ENCODE results near the gene CRHBP.

CRHBP gene

DNA sequence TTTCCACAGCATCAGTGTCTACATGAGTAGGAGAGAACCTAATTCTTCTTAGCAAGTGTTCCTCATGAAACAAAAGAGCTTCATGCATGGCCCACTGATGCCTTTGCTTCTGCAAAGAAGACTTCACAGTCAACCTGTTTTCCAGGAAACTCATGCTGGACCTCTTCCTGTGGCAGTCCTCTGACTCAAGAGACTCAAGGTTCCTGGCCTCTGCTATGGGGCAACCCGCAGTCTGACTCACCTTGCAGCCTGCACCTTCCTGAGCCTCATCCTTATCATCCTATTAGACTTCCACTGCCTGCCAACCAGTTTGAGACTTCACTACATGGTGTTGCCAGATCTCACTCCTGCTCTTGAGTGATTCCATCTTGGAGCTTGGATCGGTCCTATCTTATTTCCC, 59.8 kb downstream of the CRHBP start:
- no peak for TF ChIP-seq CTCF (IDR thresholded peaks at IDR 0.05)

- TF ChIP-seq CTCF (IDR thresholded peaks at IDR 0.05), result peak; percentile 63
These were observed 63.2 kb downstream of the CRHBP start for GRCh38 chr5:77015938-77016569.

DNA sequence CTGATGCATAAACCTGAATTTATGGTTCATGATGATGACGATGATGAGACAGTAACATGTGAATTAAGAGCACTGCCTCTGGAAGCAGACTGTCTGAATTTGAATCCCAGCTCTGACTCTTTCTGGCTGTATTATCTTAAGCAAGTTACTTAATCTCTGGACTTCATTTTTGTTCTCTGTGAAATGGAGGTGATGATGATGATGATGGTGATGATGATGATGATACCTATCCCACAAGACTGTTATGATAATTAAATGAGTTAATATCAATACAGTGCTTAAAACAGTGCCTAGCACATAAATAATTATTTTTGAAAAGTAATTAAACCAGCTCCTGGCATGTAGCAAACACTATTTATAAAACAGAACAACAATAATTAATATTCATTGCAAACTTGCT, 64.1 kb downstream of the CRHBP start:
- TF ChIP-seq CTCF (IDR thresholded peaks at IDR 0.05), result no peak

GRCh38 chr5:77017668-77018067, 64.8 kb downstream of the CRHBP start:
- TF ChIP-seq CTCF (IDR thresholded peaks at IDR 0.05), result no peak
